ENCODE results near the gene PFN1. TPM values are rescaled to one million over a fixed set of nuclear protein-coding genes. Genes with fewer than 3 reads are reported as not detected.

PFN1 gene
- total and polyA plus RNA-seq, 10 of the 15 experiments (the other 5 are each of a cell fraction or from before 2014, with no cell fraction given) = 154 to 3,892 (median 1,918) TPM

GRCh38 chr17:4932756-4933155, 15.6 kb downstream of the PFN1 start:
- intact Hi-C loops (cut with micrococcal nuclease; ENCODE audit: unreplicated experiment) (no loop called here), in situ Hi-C loops (cut with MboI) (no loop called here)
- Histone ChIP-seq H3K4me2 (ENCODE audit: control insufficient read depth, insufficient read depth) (no peak overlapping the region), H3K79me2 (ENCODE audit: control insufficient read depth, insufficient read depth, low read length) (peaks cover under 1% of the 10 kb centered on the region; the same call in 1 of the 2 replicates), H3K4me1 (ENCODE audit: control insufficient read depth, insufficient read depth, low read length) (peaks cover 21% of the 10 kb centered on the region), H3K36me3 (ENCODE audit: control insufficient read depth in 2 of 2, insufficient read depth in 2 of 2, low read length in 1 of 2) (peaks cover 2 to 14% of the 10 kb centered on the region in 2 experiments; a peak in 3 of 4 replicates), H3K27me3 (replicated peaks in 1 of 2; ENCODE audit: control insufficient read depth in 2 of 2, insufficient read depth in 2 of 2, low read length in 1 of 2) (no peaks in the 10 kb centered on the region), H3K9me3 (replicated peaks; ENCODE audit: control insufficient read depth, insufficient read depth, low read length) (no peaks in the 10 kb centered on the region), H3K4me3 (no peak overlapping the region), H2AFZ (ENCODE audit: control insufficient read depth, low read depth, low read length) (no peak overlapping the region), H4K20me1 (ENCODE audit: control insufficient read depth, insufficient read depth) (no peaks in the 10 kb centered on the region), H3K9ac (ENCODE audit: control insufficient read depth, insufficient read depth, low read length) (no peak overlapping the region), H3K27ac (ENCODE audit: control insufficient read depth, insufficient read depth) (no peak overlapping the region)
- no TSS peak for BruUV-seq (replicated peaks)
- TF ChIP-seq, protein P1, sequence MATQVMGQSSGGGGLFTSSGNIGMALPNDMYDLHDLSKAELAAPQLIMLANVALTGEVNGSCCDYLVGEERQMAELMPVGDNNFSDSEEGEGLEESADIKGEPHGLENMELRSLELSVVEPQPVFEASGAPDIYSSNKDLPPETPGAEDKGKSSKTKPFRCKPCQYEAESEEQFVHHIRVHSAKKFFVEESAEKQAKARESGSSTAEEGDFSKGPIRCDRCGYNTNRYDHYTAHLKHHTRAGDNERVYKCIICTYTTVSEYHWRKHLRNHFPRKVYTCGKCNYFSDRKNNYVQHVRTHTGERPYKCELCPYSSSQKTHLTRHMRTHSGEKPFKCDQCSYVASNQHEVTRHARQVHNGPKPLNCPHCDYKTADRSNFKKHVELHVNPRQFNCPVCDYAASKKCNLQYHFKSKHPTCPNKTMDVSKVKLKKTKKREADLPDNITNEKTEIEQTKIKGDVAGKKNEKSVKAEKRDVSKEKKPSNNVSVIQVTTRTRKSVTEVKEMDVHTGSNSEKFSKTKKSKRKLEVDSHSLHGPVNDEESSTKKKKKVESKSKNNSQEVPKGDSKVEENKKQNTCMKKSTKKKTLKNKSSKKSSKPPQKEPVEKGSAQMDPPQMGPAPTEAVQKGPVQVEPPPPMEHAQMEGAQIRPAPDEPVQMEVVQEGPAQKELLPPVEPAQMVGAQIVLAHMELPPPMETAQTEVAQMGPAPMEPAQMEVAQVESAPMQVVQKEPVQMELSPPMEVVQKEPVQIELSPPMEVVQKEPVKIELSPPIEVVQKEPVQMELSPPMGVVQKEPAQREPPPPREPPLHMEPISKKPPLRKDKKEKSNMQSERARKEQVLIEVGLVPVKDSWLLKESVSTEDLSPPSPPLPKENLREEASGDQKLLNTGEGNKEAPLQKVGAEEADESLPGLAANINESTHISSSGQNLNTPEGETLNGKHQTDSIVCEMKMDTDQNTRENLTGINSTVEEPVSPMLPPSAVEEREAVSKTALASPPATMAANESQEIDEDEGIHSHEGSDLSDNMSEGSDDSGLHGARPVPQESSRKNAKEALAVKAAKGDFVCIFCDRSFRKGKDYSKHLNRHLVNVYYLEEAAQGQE (IDR thresholded peaks at IDR 0.05; ENCODE audit: low read depth, low read length) = no peak
- no peak for TF ChIP-seq FOXK2 (IDR thresholded peaks at IDR 0.05)
- 0 out of 2 replicates have a peak, but pooled peaks have one; percentile 33 for TF ChIP-seq POLR2A (IDR thresholded peaks at IDR 0.05; ENCODE audit: low read depth, low read length)
- TF ChIP-seq IRF4 (IDR thresholded peaks at IDR 0.05; ENCODE audit: low read depth, low read length) = no peak
- no peak for TF ChIP-seq ATF2 (IDR thresholded peaks at IDR 0.05; ENCODE audit: low read length)
- WGBS (ENCODE audit: insufficient coverage, insufficient replicate concordance, low lambda C conversion rate, missing lambda C conversion rate) = 88% methylated on average over 12 of the region's 12 CpGs
- POLR2A ChIA-PET = interaction anchor here (0.5 to 1.3 kb wide), 3 partner anchors 13 to 77 kb away, joined by 3 to 4 read pairs (median 4); partner anchors contain the start of gene SPAG7
- DNase-seq (ENCODE audit: low read depth, low spot score) = no peak
- SMC1A ChIA-PET (ENCODE audit: uncharacterized antibody, unreplicated experiment) = interaction anchor here (0.7 kb wide), 1 partner anchor 13 kb away, joined by 3 read pairs; no protein-coding TSS in a partner anchor
- CTCF ChIA-PET = interaction anchor here (0.7 kb wide), 1 partner anchor 24 kb away, joined by 3 read pairs; no protein-coding TSS in a partner anchor
- FAIRE-seq = no peak
- RAD21 ChIA-PET (ENCODE audit: unreplicated experiment) = interaction anchor here (0.6 kb wide), 1 partner anchor 22 kb away, joined by 4 read pairs; no protein-coding TSS in a partner anchor
- ATAC-seq = no peak

All from GM12878 (cell line).